PFSK-1 (cell line): ENCODE measurements around the gene DHRS2.

Experiments used
- FOXP2 ChIP-seq: optimal IDR thresholded peaks from 2 replicates; pipeline ENCODE3; 2011; ENCODE audit warnings: borderline replicate concordance, control low read depth, inconsistent platforms; ENCODE audit not compliant: insufficient read depth; ENCODE audit errors: extremely low read length, extremely low read depth
- POLR2AphosphoS5 ChIP-seq: IDR thresholded peaks from 2 replicates; pipeline ENCODE4 v1.6.1; 2012; ENCODE audit warnings: low read depth, mild to moderate bottlenecking, control low read depth, low read length, moderate library complexity
- REST ChIP-seq, 2 experiments: IDR thresholded peaks; 2 replicates each; pipeline versions ENCODE4 v1.6.1 to v1.8.0; 2011 to 2012; ENCODE audit warnings: low read depth in 2 of 2, low read length in 2 of 2, control low read depth in 1 of 2, inconsistent platforms in 1 of 2, mild to moderate bottlenecking in 1 of 2, moderate library complexity in 1 of 2; ENCODE audit not compliant: insufficient read depth in 1 of 2
- SIN3A ChIP-seq: IDR thresholded peaks from 2 replicates; pipeline ENCODE4 v1.6.1; 2012; ENCODE audit warnings: mild to moderate bottlenecking, low read length, moderate library complexity, borderline replicate concordance; ENCODE audit not compliant: insufficient read depth
- TAF1 ChIP-seq: IDR thresholded peaks from 2 replicates; pipeline ENCODE4 v1.6.1; 2012; ENCODE audit warnings: low read length, control low read depth, borderline replicate concordance; ENCODE audit not compliant: insufficient read depth

The DHRS2 gene

DNA sequence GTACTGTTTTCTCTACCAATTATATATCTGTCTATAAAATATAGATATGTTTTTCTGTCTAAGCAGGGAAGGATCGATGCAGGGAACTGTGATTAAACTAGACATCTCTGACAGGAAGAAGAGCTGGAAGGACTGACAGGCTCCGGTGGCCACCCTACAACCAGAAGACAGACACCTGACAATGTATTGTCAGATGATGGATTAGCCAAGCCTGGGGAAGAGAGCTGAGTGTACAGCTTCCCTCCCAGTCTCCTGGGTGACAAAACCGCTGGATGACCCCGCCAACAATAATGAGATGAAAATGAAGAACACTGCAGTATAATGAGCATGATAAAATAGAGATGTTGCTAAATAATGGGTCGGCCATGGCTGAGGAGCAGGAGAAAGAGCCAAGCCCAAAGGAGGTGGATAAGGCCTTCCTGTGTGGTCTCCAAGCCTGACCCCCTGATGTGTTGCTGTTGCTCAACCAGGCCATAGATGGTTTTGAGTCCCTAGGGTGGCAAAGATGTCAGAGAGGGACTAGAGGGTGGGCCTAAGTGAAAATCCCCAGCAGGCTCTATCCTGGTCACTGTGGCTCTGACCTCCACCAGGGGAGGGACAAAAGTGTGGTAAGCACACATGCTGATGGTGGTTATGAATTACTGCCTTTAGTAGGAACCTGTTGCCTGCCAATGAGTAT lies 28.2 kb downstream of the DHRS2 start:
- no peak for TF ChIP-seq FOXP2
- TF ChIP-seq SIN3A: no peak
- no peak for TF ChIP-seq POLR2AphosphoS5
- no peak for TF ChIP-seq TAF1
- no peak for TF ChIP-seq REST (IDR thresholded peaks at IDR 0.05; ENCODE audit: insufficient read depth in 1 of 2, low read depth in 2 of 2, low read length in 2 of 2)

DNA sequence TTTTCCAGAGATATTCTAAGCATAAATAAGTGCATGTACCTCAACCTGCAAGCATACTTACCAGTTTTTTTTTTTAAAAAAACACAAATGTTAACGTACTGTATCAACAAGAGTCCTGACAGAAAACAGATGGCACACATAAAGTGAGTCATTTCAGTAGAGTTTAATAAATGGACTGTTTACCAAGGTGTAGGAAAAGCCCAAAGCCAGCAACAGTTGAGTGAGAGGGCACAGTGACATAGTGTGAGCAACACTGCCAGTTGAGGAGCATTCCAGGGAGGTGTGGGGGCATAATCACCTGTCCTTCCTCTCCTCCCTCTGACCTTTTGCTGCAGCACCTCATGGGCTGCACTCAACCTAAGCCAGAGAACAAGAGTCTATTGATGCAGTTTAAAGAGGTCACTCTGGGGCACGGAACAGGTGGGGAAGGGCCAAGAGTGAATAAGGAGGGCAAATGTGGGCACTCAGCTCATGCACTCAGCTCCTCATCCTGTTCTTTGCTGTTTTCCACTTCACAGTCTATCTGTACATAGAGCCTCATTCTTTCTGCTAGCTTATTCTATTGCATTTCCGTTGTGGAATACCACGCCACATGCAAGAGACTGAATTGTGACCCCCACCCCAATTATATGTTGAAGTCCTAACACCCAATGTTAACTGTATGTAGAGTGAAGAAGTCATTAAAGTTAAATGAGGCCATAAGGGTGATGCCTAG lies 29.3 kb downstream of the DHRS2 start:
- no peak for TF ChIP-seq FOXP2
- TF ChIP-seq SIN3A: no peak
- TF ChIP-seq REST (IDR thresholded peaks at IDR 0.05; ENCODE audit: insufficient read depth in 1 of 2, low read depth in 2 of 2, low read length in 2 of 2): no peak
- TF ChIP-seq TAF1: no peak
- no peak for TF ChIP-seq POLR2AphosphoS5

DNA sequence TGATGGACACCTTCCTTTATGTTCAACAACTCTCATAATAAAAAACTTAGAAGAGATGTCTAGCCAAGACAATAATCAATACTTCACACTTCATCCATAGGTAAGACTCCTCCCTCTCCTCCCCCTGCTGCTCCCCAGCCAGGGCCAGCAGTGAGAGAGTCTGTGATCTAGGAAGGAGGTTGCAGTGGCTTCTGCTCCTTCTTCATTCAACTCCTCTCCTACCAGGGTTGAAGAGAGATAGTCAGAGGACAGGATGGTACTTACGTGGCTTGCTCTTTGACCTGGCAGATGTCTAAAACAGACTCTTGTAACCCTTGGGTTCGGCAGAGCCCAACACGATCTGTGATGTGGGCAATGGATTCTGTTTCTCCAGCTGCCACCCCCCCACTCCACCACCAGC lies 31.0 kb downstream of the DHRS2 start:
- TF ChIP-seq POLR2AphosphoS5: no peak
- no peak for TF ChIP-seq SIN3A
- TF ChIP-seq TAF1: no peak
- TF ChIP-seq FOXP2: no peak
- TF ChIP-seq REST (IDR thresholded peaks at IDR 0.05; ENCODE audit: insufficient read depth in 1 of 2, low read depth in 2 of 2, low read length in 2 of 2): no peak

DNA sequence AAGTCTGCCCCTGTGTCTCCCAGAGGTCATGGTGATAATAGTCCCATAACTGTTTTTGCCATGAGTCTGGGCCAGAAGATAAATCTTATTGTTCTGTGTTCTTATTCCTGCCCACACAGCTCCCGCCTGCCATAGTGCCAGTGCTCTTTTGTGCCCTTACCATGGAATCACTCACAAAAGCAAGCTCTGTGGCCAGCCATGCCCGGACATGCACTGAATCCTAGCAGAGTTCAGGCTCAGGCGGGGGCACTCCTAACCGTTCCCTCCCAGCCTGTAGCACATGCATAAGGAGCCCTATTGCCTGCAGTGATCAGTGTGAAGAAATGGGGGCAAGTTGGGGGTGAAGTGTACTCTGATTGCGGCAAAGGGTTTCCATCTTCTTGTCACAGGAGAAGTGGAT lies 33.3 kb downstream of the DHRS2 start:
- TF ChIP-seq SIN3A: no peak
- TF ChIP-seq REST (IDR thresholded peaks at IDR 0.05; ENCODE audit: insufficient read depth in 1 of 2, low read depth in 2 of 2, low read length in 2 of 2): no peak
- TF ChIP-seq FOXP2: no peak
- TF ChIP-seq TAF1: no peak
- no peak for TF ChIP-seq POLR2AphosphoS5
